VCaP (cell line): ENCODE data around the gene SRP19.

Source experiments
- H3K27ac ChIP-seq: fragments of 450-650 bp; 2 replicates; pipeline ENCODE4 v1.5.1; 2017
- CTCF ChIP-seq: fragments of 450-650 bp; conservative IDR thresholded peaks from 2 replicates; pipeline ENCODE4 v1.5.1; 2017; ENCODE audit warnings: mild to moderate bottlenecking, moderate library complexity

SRP19 gene

GRCh38 chr5:112854651-112855050 is 6.4 kb upstream of the SRP19 start:
- no peak for TF ChIP-seq CTCF
- H3K27ac ChIP-seq = no peak overlapping the region

- H3K27ac ChIP-seq = no peak overlapping the region
- no peak for TF ChIP-seq CTCF
Measured at GRCh38 chr5:112857866-112858265, 3.2 kb upstream of the SRP19 start.

GRCh38 chr5:112860571-112860928 is 537 bp upstream of the SRP19 start:
- H3K27ac ChIP-seq = peak overlapping the region; percentile 74

- H3K27ac ChIP-seq = peak overlapping the region; percentile 74
- no peak for TF ChIP-seq CTCF
Measured at GRCh38 chr5:112861638-112861985, 525 bp downstream of the SRP19 start.

- H3K27ac ChIP-seq = peak overlapping the region; percentile 74
- TF ChIP-seq CTCF = no peak
Measured at GRCh38 chr5:112862085-112862484, 998 bp downstream of the SRP19 start.

GRCh38 chr5:112863549-112863948 is 2.5 kb downstream of the SRP19 start:
- peak overlapping the region; percentile 30 for H3K27ac ChIP-seq
- TF ChIP-seq CTCF = no peak

- H3K27ac ChIP-seq = no peak overlapping the region
- TF ChIP-seq CTCF = no peak
Measured at GRCh38 chr5:112865128-112865527, 4.0 kb downstream of the SRP19 start.

- no peak overlapping the region for H3K27ac ChIP-seq
- no peak for TF ChIP-seq CTCF
Measured at GRCh38 chr5:112866739-112867138, 5.7 kb downstream of the SRP19 start.
